HepG2 (cell line): Measurements from ENCODE around the gene FYB2. TPM values are rescaled to one million over a fixed set of nuclear protein-coding genes. Genes with fewer than 3 reads are reported as not detected.

ENCODE experiments used
- ARNT ChIP-seq: fragments of 450-650 bp; IDR thresholded peaks from 2 replicates; pipeline ENCODE4 v1.6.1; 2017
- CC2D1A ChIP-seq: sonication (generic); formaldehyde crosslinking; IDR thresholded peaks from 2 replicates; pipeline ENCODE4 v1.8.1; 2023; ENCODE audit warnings: mild to moderate bottlenecking, missing genetic modification reagents
- FOXM1 ChIP-seq: sonication (generic); formaldehyde crosslinking; IDR thresholded peaks from 2 replicates; pipeline ENCODE4 v1.5.0; 2020; ENCODE audit warnings: missing genetic modification reagents
- HCFC1 ChIP-seq: fragments of 150-350 bp; IDR thresholded peaks from 2 replicates; pipeline ENCODE4 v1.6.1; 2014; ENCODE audit warnings: low read depth, low read length
- HNRNPH1 ChIP-seq: fragments of 200-400 bp; formaldehyde crosslinking; optimal IDR thresholded peaks from 2 replicates; pipeline ENCODE3; 2017; ENCODE audit warnings: mild to moderate bottlenecking, low read depth, low read length
- MLLT10 ChIP-seq: sonication (generic); formaldehyde crosslinking; IDR thresholded peaks from 2 replicates; pipeline ENCODE4 v1.4.0; 2020; ENCODE audit warnings: missing genetic modification reagents
- NFE2L2 ChIP-seq: fragments of 150-350 bp; IDR thresholded peaks from 2 replicates; pipeline ENCODE4 v1.6.1; 2014; ENCODE audit warnings: low read length
- RCOR2 ChIP-seq: IDR thresholded peaks from 2 replicates; pipeline ENCODE4 v1.6.1; 2016; ENCODE audit warnings: missing biosample characterization, missing genetic modification reagents
- SIX4 ChIP-seq: sonication (generic); formaldehyde crosslinking; IDR thresholded peaks from 2 replicates; pipeline ENCODE4 v1.4.0; 2020; ENCODE audit warnings: missing genetic modification reagents
- SOX5 ChIP-seq: IDR thresholded peaks from 2 replicates; pipeline ENCODE4 v1.6.1; 2016; ENCODE audit warnings: borderline replicate concordance
- SP2 ChIP-seq: sonication (generic); formaldehyde crosslinking; IDR thresholded peaks from 2 replicates; pipeline ENCODE4 v1.5.1; 2020; ENCODE audit warnings: mild to moderate bottlenecking, missing genetic modification reagents
- SPEN ChIP-seq: sonication (generic); formaldehyde crosslinking; IDR thresholded peaks from 2 replicates; pipeline ENCODE4 v1.5.1; 2020; ENCODE audit warnings: low read depth, mild to moderate bottlenecking, missing genetic modification reagents
- ZBTB7A ChIP-seq: sonication (generic); formaldehyde crosslinking; IDR thresholded peaks from 2 replicates; pipeline ENCODE4 v1.8.0; 2022; ENCODE audit warnings: mild to moderate bottlenecking, missing genetic modification reagents
- ZIK1 ChIP-seq: sonication (generic); formaldehyde crosslinking; IDR thresholded peaks from 2 replicates; pipeline ENCODE4 v1.5.0; 2020; ENCODE audit warnings: mild to moderate bottlenecking, low read depth, missing genetic modification reagents, borderline replicate concordance
- ZKSCAN1 ChIP-seq: fragments of 150-350 bp; IDR thresholded peaks from 2 replicates; pipeline ENCODE4 v1.6.1; 2014; ENCODE audit warnings: low read length
- ZNF143 ChIP-seq: sonication (generic); formaldehyde crosslinking; IDR thresholded peaks from 2 replicates; pipeline ENCODE4 v1.4.0; 2020; ENCODE audit warnings: missing genetic modification reagents
- ZNF225 ChIP-seq: sonication (generic); formaldehyde crosslinking; IDR thresholded peaks from 2 replicates; pipeline ENCODE4 v1.4.0; 2020; ENCODE audit warnings: mild to moderate bottlenecking, missing genetic modification reagents
- ZNF354B ChIP-seq: sonication (generic); formaldehyde crosslinking; IDR thresholded peaks from 2 replicates; pipeline ENCODE4 v1.8.0; 2022; ENCODE audit warnings: mild to moderate bottlenecking, missing genetic modification reagents
- ZNF468 ChIP-seq: sonication (generic); formaldehyde crosslinking; IDR thresholded peaks from 2 replicates; pipeline ENCODE4 v1.8.0; 2022; ENCODE audit warnings: mild to moderate bottlenecking, moderate library complexity, missing genetic modification reagents
- ZNF652 ChIP-seq: IDR thresholded peaks from 2 replicates; pipeline ENCODE4 v1.6.1; 2016; ENCODE audit warnings: low read depth, borderline replicate concordance
- polyA plus RNA-seq, 8 experiments: library from polyadenylated mRNA; depleted of rRNA in 3 of 8; stranded (reverse) in 7 of 8; unstranded in 1 of 8; fragments of >200 nt; fragmentation: Illumina TruSeq in 4 of 8; extraction: Trizol in 4 of 8; gene quantifications; 2 replicates each; pipeline versions ENCODE4 v1.2.1 to v1.2.3, GENCODE V29; 2011 to 2016; ENCODE audit warnings: low read depth in 4 of 8, missing spikeins in 1 of 8, mixed read lengths in 1 of 8; ENCODE audit not compliant: insufficient read depth in 1 of 8
- total RNA-seq, 5 experiments: library from RNA; depleted of rRNA; stranded (reverse); fragments of >200 nt; fragmentation: Illumina TruSeq; extraction: Trizol; gene quantifications; 2 replicates each; pipeline ENCODE4 v1.2.3, GENCODE V29; 2016; ENCODE audit warnings: low read depth in 1 of 5
- TF ChIP-seq, protein P1 (sequence below): sonication (generic); formaldehyde crosslinking; IDR thresholded peaks from 2 replicates; pipeline ENCODE4 v1.4.0; 2020; ENCODE audit warnings: missing genetic modification reagents
- TF ChIP-seq, protein P2 (sequence below): sonication (generic); formaldehyde crosslinking; IDR thresholded peaks from 2 replicates; pipeline ENCODE4 v1.5.1; 2020; ENCODE audit warnings: mild to moderate bottlenecking, missing genetic modification reagents
- TF ChIP-seq, protein P3 (sequence below): sonication (generic); formaldehyde crosslinking; IDR thresholded peaks from 2 replicates; pipeline ENCODE4 v1.5.0; 2020; ENCODE audit warnings: missing genetic modification reagents
- TF ChIP-seq, protein P4 (sequence below): IDR thresholded peaks from 2 replicates; pipeline ENCODE4 v1.6.1; 2016; ENCODE audit warnings: mild to moderate bottlenecking, missing biosample characterization, missing genetic modification reagents
- TF ChIP-seq, protein P5 (sequence below): sonication (generic); formaldehyde crosslinking; conservative IDR thresholded peaks from 2 replicates; pipeline ENCODE4 v1.4.0; 2020; ENCODE audit warnings: missing genetic modification reagents

Gene FYB2
- total and polyA plus RNA-seq, 2 of the 13 experiments (the other 11 are each of a cell fraction or from before 2014, with no cell fraction given), result 1.2 to 2.7 TPM

DNA sequence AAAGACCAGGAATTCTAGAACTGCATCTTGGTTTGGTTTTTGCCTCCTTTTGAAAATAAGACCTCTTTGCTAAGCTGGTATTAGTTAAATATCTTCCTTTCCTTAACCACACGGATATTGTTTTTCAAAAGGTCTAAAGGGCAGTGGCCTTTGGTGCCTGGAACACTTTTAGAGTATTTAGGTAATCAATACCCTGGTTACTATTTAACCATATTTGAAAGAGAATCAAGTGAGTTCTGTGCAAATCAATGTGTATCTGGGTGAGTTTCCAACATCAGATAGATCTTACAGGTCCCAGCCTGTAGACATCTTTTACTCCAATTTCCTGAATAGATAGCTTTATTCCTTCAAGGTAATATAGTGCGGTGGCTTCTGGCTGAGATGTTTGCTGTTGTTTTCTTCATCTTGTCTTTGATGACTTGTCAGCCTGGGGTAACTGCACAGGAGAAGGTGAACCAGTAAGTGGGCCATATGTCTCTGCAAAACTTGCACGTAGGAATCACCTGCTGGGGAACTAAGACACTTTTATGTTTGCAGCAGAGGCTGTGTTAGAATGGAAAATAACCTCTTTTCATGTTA, 35.4 kb upstream of the FYB2 start, which contains the start of gene C8A (continued):
- TF ChIP-seq, protein P1, sequence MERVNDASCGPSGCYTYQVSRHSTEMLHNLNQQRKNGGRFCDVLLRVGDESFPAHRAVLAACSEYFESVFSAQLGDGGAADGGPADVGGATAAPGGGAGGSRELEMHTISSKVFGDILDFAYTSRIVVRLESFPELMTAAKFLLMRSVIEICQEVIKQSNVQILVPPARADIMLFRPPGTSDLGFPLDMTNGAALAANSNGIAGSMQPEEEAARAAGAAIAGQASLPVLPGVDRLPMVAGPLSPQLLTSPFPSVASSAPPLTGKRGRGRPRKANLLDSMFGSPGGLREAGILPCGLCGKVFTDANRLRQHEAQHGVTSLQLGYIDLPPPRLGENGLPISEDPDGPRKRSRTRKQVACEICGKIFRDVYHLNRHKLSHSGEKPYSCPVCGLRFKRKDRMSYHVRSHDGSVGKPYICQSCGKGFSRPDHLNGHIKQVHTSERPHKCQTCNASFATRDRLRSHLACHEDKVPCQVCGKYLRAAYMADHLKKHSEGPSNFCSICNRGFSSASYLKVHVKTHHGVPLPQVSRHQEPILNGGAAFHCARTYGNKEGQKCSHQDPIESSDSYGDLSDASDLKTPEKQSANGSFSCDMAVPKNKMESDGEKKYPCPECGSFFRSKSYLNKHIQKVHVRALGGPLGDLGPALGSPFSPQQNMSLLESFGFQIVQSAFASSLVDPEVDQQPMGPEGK, result 0 out of 2 replicates have a peak, but pooled peaks have one; percentile 13
- TF ChIP-seq SPEN (CRISPR knock-in tag), result no peak
- TF ChIP-seq, protein P2, sequence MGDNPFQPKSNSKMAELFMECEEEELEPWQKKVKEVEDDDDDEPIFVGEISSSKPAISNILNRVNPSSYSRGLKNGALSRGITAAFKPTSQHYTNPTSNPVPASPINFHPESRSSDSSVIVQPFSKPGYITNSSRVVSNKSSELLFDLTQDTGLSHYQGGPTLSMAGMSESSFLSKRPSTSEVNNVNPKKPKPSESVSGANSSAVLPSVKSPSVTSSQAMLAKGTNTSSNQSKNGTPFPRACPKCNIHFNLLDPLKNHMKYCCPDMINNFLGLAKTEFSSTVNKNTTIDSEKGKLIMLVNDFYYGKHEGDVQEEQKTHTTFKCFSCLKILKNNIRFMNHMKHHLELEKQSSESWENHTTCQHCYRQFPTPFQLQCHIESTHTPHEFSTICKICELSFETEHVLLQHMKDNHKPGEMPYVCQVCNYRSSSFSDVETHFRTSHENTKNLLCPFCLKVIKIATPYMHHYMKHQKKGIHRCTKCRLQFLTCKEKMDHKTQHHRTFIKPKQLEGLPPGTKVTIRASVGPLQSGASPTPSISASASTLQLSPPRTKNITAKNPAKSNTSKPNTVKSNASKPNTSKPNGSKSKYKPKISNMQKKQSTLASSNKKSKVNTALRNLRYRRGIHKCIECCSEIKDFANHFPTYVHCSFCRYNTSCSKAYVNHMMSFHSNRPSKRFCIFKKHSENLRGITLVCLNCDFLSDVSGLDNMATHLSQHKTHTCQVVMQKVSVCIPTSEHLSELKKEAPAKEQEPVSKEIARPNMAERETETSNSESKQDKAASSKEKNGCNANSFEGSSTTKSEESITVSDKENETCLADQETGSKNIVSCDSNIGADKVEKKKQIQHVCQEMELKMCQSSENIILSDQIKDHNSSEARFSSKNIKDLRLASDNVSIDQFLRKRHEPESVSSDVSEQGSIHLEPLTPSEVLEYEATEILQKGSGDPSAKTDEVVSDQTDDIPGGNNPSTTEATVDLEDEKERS (CRISPR knock-in tag), result 0 out of 2 replicates have a peak, but pooled peaks have one; percentile 24
- no peak for TF ChIP-seq HNRNPH1
- TF ChIP-seq NFE2L2, result no peak
- no peak for TF ChIP-seq ZKSCAN1
- TF ChIP-seq, protein P3, sequence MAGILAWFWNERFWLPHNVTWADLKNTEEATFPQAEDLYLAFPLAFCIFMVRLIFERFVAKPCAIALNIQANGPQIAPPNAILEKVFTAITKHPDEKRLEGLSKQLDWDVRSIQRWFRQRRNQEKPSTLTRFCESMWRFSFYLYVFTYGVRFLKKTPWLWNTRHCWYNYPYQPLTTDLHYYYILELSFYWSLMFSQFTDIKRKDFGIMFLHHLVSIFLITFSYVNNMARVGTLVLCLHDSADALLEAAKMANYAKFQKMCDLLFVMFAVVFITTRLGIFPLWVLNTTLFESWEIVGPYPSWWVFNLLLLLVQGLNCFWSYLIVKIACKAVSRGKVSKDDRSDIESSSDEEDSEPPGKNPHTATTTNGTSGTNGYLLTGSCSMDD (CRISPR knock-in tag), result no peak
- TF ChIP-seq SOX5, result peak; percentile 82; the same call in 1 of the 2 replicates
- no peak for TF ChIP-seq ZNF225 (CRISPR knock-in tag)
- TF ChIP-seq RCOR2 (CRISPR knock-in tag), result peak; percentile 79; the same call in 1 of the 2 replicates
- TF ChIP-seq HCFC1, result no peak
- no peak for TF ChIP-seq ZNF354B (CRISPR knock-in tag)
- TF ChIP-seq, protein P4, sequence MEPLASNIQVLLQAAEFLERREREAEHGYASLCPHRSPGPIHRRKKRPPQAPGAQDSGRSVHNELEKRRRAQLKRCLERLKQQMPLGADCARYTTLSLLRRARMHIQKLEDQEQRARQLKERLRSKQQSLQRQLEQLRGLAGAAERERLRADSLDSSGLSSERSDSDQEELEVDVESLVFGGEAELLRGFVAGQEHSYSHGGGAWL (CRISPR knock-in tag), result no peak
- no peak for TF ChIP-seq ZNF468 (CRISPR knock-in tag)
- TF ChIP-seq ZNF652, result peak; percentile 33; the same call in 1 of the 2 replicates
- TF ChIP-seq, protein P5, sequence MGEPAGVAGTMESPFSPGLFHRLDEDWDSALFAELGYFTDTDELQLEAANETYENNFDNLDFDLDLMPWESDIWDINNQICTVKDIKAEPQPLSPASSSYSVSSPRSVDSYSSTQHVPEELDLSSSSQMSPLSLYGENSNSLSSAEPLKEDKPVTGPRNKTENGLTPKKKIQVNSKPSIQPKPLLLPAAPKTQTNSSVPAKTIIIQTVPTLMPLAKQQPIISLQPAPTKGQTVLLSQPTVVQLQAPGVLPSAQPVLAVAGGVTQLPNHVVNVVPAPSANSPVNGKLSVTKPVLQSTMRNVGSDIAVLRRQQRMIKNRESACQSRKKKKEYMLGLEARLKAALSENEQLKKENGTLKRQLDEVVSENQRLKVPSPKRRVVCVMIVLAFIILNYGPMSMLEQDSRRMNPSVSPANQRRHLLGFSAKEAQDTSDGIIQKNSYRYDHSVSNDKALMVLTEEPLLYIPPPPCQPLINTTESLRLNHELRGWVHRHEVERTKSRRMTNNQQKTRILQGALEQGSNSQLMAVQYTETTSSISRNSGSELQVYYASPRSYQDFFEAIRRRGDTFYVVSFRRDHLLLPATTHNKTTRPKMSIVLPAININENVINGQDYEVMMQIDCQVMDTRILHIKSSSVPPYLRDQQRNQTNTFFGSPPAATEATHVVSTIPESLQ (CRISPR knock-in tag), result no peak
- TF ChIP-seq CC2D1A, result no peak
- TF ChIP-seq ZNF143 (CRISPR knock-in tag), result no peak
- no peak for TF ChIP-seq ZIK1
- TF ChIP-seq SIX4 (CRISPR knock-in tag), result 0 out of 2 replicates have a peak, but pooled peaks have one; percentile 55
- no peak for TF ChIP-seq ZBTB7A (CRISPR knock-in tag)
- no peak for TF ChIP-seq SP2 (CRISPR knock-in tag)
- TF ChIP-seq ARNT, result no peak
- TF ChIP-seq FOXM1, result no peak
- no peak for TF ChIP-seq MLLT10 (CRISPR knock-in tag)
